ENCODE measurements around the gene STAT4.

The STAT4 gene

GRCh38 chr2:191174442-191174841 is 23.6 kb upstream of the STAT4 start:
- no peak for DNase-seq

GRCh38 chr2:191173206-191173605 is 22.4 kb upstream of the STAT4 start:
- DNase-seq: no peak

GRCh38 chr2:191171708-191172355 is 21.0 kb upstream of the STAT4 start:
- DNase-seq: no peak

- no peak for DNase-seq
These were observed 20.5 kb upstream of the STAT4 start for GRCh38 chr2:191171286-191171685.

GRCh38 chr2:191170773-191171172 is 20.0 kb upstream of the STAT4 start:
- no peak for DNase-seq

GRCh38 chr2:191170301-191170636 is 19.5 kb upstream of the STAT4 start:
- DNase-seq: no peak

GRCh38 chr2:191169456-191170300 is 18.9 kb upstream of the STAT4 start:
- DNase-seq: no peak

GRCh38 chr2:191167766-191168165 is 17.0 kb upstream of the STAT4 start:
- no peak for DNase-seq

GRCh38 chr2:191166756-191167445 is 16.1 kb upstream of the STAT4 start:
- no peak for DNase-seq

GRCh38 chr2:191166111-191166755 is 15.4 kb upstream of the STAT4 start:
- no peak for DNase-seq

- DNase-seq: peak; percentile 61
These were observed 14.4 kb upstream of the STAT4 start for GRCh38 chr2:191165176-191165643.

- DNase-seq: no peak
These were observed 8.0 kb upstream of the STAT4 start for GRCh38 chr2:191158747-191159146.

GRCh38 chr2:191158193-191158592 is 7.4 kb upstream of the STAT4 start:
- DNase-seq: no peak

GRCh38 chr2:191155608-191156071 is 4.8 kb upstream of the STAT4 start:
- peak; percentile 66 for DNase-seq

GRCh38 chr2:191153716-191154115 is 2.9 kb upstream of the STAT4 start:
- DNase-seq: no peak

- DNase-seq: no peak
These were observed 1.9 kb upstream of the STAT4 start for GRCh38 chr2:191152482-191153240.

- no peak for DNase-seq
These were observed 537 bp upstream of the STAT4 start for GRCh38 chr2:191151331-191151730.

GRCh38 chr2:191150230-191150599 is 579 bp downstream of the STAT4 start:
- DNase-seq: no peak

- DNase-seq: no peak
These were observed 1.4 kb downstream of the STAT4 start for GRCh38 chr2:191149391-191149790.

- no peak for DNase-seq
These were observed 2.0 kb downstream of the STAT4 start for GRCh38 chr2:191148791-191149190.

- no peak for DNase-seq
These were observed 2.5 kb downstream of the STAT4 start for GRCh38 chr2:191148281-191148680.

GRCh38 chr2:191145769-191146471 is 4.9 kb downstream of the STAT4 start:
- DNase-seq: no peak
